Transverse colon (tissue), 4 donors: ENCODE results near the gene PILRA. TPM values are rescaled to one million over a fixed set of nuclear protein-coding genes. Genes with fewer than 3 reads are reported as not detected.

Source experiments
- DNase-seq: peaks from one replicate; pipeline ENCODE4 v3.0.0-alpha.2; 2019
- H3K27ac ChIP-seq, 4 donors: fragments of 200-600 bp; sonication (generic); 2 replicates each; pipeline ENCODE4 v1.5.1; 2016 to 2018; ENCODE audit warnings: inconsistent platforms in 4 of 4
- H3K27me3 ChIP-seq: fragments of 200-600 bp; sonication (generic); 2 replicates; pipeline ENCODE4 v1.5.1; 2017; ENCODE audit warnings: inconsistent platforms
- H3K36me3 ChIP-seq, 4 donors: fragments of 200-600 bp; sonication (generic); 2 replicates each; pipeline ENCODE4 v1.5.1; 2017 to 2019; ENCODE audit warnings: inconsistent platforms in 4 of 4
- H3K4me1 ChIP-seq, 4 donors: fragments of 200-600 bp; sonication (generic); 2 replicates each; pipeline ENCODE4 v1.5.1; 2017 to 2020; ENCODE audit warnings: inconsistent platforms in 4 of 4
- H3K4me3 ChIP-seq, 4 donors: fragments of 200-600 bp; sonication (generic); 1 replicate in 1 of 4; 2 replicates in 3 of 4; pipeline versions ENCODE4 v1.5.1 to v1.6.1; 2017 to 2019; ENCODE audit warnings: inconsistent platforms in 4 of 4
- H3K9me3 ChIP-seq, 2 donors: fragments of 200-600 bp; sonication (generic); 2 replicates each; pipeline ENCODE4 v1.5.1; 2017 to 2019; ENCODE audit warnings: inconsistent platforms in 2 of 2
- CTCF ChIP-seq, 5 experiments: fragments of 200-600 bp in 3 of 5; fragments of 450-650 bp in 2 of 5; sonication (generic) in 3 of 5; IDR thresholded peaks; 1 replicate in 2 of 5; 2 replicates in 3 of 5; pipeline ENCODE4 v1.5.1; 2016 to 2017; ENCODE audit warnings: antibody characterized with exemption in 5 of 5, inconsistent platforms in 3 of 5, mild to moderate bottlenecking in 2 of 5, moderate library complexity in 1 of 5
- EP300 ChIP-seq: sonication (generic); formaldehyde crosslinking; IDR thresholded peaks from one replicate; pipeline ENCODE4 v1.6.1; 2017; ENCODE audit warnings: antibody characterized with exemption, low read depth
- POLR2A ChIP-seq: fragments of 450-650 bp; IDR thresholded peaks from one replicate; pipeline ENCODE4 v1.6.1; 2016; ENCODE audit warnings: antibody characterized with exemption, mild to moderate bottlenecking, moderate library complexity
- POLR2AphosphoS5 ChIP-seq, 3 donors: sonication (generic); formaldehyde crosslinking; IDR thresholded peaks; one replicate each; pipeline ENCODE4 v1.6.1; 2016; ENCODE audit warnings: antibody characterized with exemption in 3 of 3
- WGBS, 2 donors: methylation state at CpG; one replicate each; pipeline ENCODE4 v1.1.5; 2018; ENCODE audit warnings: low coverage in 1 of 2; 5-methylcytosine and 5-hydroxymethylcytosine counted together
- in situ Hi-C, 4 donors: fragments of 200-750 bp; cut with MboI; loops; one replicate each; pipeline versions ENCODE4 v1.15.0 to v1.15.1; 2017; ENCODE audit warnings: low sequenced_read_pairs in 3 of 4, low pct_ligation_motif_present in 1 of 4, low pct_unique_long_range_greater_than_20kb in 1 of 4
- intact Hi-C: fragments of 100-400 bp; cut with DNase I; formaldehyde crosslinking; loops from one replicate; pipeline ENCODE4 v1.15.1; 2023; ENCODE audit warnings: low total_unique reads
- total RNA-seq, 4 donors: library from RNA; depleted of rRNA; stranded (reverse); fragments of >200 nt; gene quantifications; one replicate each; pipeline ENCODE4 v1.1.0, GENCODE V29; 2016

Gene PILRA
- total RNA-seq, 4 donors from 2014 or later, result 1.9 to 4.9 TPM; not detected in 2

- 0 to 54% methylated on average over 1 to 12 of the region's 12 CpGs for WGBS, 2 donors
- Histone ChIP-seq H3K27ac (no peak overlapping the region), H3K9me3 (no peaks in the 10 kb centered on the region), H3K4me1 (no peaks in the 10 kb centered on the region), H3K4me3 (no peak overlapping the region), H3K27me3 (peaks cover 3% of the 10 kb centered on the region), H3K36me3 (no peaks in the 10 kb centered on the region)
- peak; percentile 48 to 61 (median 51) for TF ChIP-seq CTCF (IDR thresholded peaks at IDR 0.05)
- TF ChIP-seq EP300, result no peak
- no peak for TF ChIP-seq POLR2A
- no peak for TF ChIP-seq POLR2AphosphoS5 (IDR thresholded peaks at IDR 0.05)
- DNase-seq, result no peak
- intact Hi-C loops, result no loop called here
- in situ Hi-C loops, result no loop called here
Measured at GRCh38 chr7:100407285-100408180, 34.2 kb downstream of the PILRA start.

- Histone ChIP-seq H3K27me3 (peaks cover 3% of the 10 kb centered on the region), H3K9me3 (no peaks in the 10 kb centered on the region), H3K27ac (no peak overlapping the region), H3K4me3 (no peak overlapping the region), H3K4me1 (no peaks in the 10 kb centered on the region), H3K36me3 (no peaks in the 10 kb centered on the region)
- TF ChIP-seq POLR2A (no peak), CTCF (IDR thresholded peaks at IDR 0.05) (no peak), EP300 (no peak), POLR2AphosphoS5 (IDR thresholded peaks at IDR 0.05) (no peak)
- DNase-seq, result no peak
- 81 to 90% methylated on average over 6 of the region's 6 CpGs for WGBS, 2 donors
- in situ Hi-C loops (no loop called here), intact Hi-C loops (no loop called here)
Measured at GRCh38 chr7:100411101-100411500, 37.8 kb downstream of the PILRA start.

DNA sequence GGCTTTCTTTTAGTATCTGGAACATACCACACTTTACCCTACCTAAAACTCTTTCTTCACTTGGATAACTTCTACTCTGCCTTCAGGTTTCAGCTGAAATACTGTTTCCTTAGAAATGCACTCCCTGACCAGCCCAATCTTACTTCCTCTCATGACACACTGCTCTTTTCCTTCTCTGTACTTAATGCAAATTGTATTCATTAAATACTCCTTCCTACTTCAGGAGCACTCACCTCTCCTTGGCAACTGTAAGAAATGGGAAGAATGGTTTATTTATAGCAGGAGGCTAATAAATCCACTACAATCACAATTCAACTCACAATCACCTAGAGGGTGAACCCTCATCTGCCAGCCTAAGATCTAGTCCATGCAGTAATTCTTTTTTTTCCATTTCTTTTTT, 40.1 kb downstream of the PILRA start:
- Histone ChIP-seq H3K4me3 (no peak overlapping the region), H3K27ac (no peak overlapping the region), H3K9me3 (no peaks in the 10 kb centered on the region), H3K27me3 (peaks cover 3% of the 10 kb centered on the region), H3K4me1 (no peaks in the 10 kb centered on the region), H3K36me3 (no peaks in the 10 kb centered on the region)
- in situ Hi-C loops, result no loop called here
- intact Hi-C loops, result no loop called here
- DNase-seq, result no peak
- TF ChIP-seq CTCF (IDR thresholded peaks at IDR 0.05) (no peak), POLR2A (no peak), POLR2AphosphoS5 (IDR thresholded peaks at IDR 0.05) (no peak), EP300 (no peak)

DNA sequence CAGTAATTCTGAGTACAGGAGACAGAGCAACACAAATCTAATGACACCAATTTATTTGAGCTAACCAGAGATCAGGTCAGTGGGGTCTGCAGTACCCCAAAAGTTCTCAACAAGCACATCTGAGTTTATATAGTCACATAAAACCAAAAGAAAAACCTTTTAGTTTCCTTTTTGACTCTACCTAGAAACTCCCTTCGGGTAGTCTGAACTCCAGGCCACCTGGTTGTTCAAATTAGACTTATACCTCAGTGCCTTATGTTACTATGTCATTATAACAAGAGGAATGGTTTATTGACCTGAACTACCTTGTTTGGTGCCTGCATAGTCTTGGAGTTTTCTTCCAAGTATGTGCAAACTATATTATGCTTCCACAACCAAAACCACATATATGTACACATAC, 40.6 kb downstream of the PILRA start:
- WGBS, 2 donors, result 79 to 85% methylated on average over 1 of the region's 1 CpG
- Histone ChIP-seq H3K36me3 (no peaks in the 10 kb centered on the region), H3K27ac (no peak overlapping the region), H3K4me3 (no peak overlapping the region), H3K9me3 (no peaks in the 10 kb centered on the region), H3K27me3 (peaks cover 1% of the 10 kb centered on the region), H3K4me1 (no peaks in the 10 kb centered on the region)
- intact Hi-C loops (no loop called here), in situ Hi-C loops (no loop called here)
- no peak for DNase-seq
- TF ChIP-seq POLR2A, result no peak
- TF ChIP-seq POLR2AphosphoS5 (IDR thresholded peaks at IDR 0.05), result no peak
- no peak for TF ChIP-seq EP300
- no peak for TF ChIP-seq CTCF (IDR thresholded peaks at IDR 0.05)
